HG02840 (cell line): ENCODE results near the gene MAP4K4.

Experiments used
- ATAC-seq: cut with Tn5 transposase; IDR thresholded peaks from one replicate; pipeline ENCODE4 v1.9.1; 2021; ENCODE audit warnings: mild to moderate bottlenecking, moderate library complexity, moderate number of reproducible peaks; ENCODE audit not compliant: unreplicated experiment, low FRiP score

The MAP4K4 gene

GRCh38 chr2:101808006-101808562, 110.6 kb downstream of the MAP4K4 start:
- ATAC-seq = no peak

GRCh38 chr2:101809698-101810097, 112.2 kb downstream of the MAP4K4 start:
- ATAC-seq = no peak

GRCh38 chr2:101811226-101812015, 113.9 kb downstream of the MAP4K4 start:
- no peak for ATAC-seq

GRCh38 chr2:101812226-101812625, 114.7 kb downstream of the MAP4K4 start:
- no peak for ATAC-seq

GRCh38 chr2:101814752-101815151, 117.2 kb downstream of the MAP4K4 start:
- ATAC-seq = no peak

GRCh38 chr2:101815154-101815553, 117.6 kb downstream of the MAP4K4 start:
- ATAC-seq = no peak

GRCh38 chr2:101815739-101816391, 118.4 kb downstream of the MAP4K4 start:
- no peak for ATAC-seq

- no peak for ATAC-seq
Observed at GRCh38 chr2:101816598-101816997, 119.1 kb downstream of the MAP4K4 start.

- ATAC-seq = no peak
Observed at GRCh38 chr2:101817481-101817880, 120.0 kb downstream of the MAP4K4 start.

GRCh38 chr2:101818531-101819451, 121.3 kb downstream of the MAP4K4 start:
- ATAC-seq = no peak

- no peak for ATAC-seq
Observed at GRCh38 chr2:101820519-101820918, 123.0 kb downstream of the MAP4K4 start.

- ATAC-seq = no peak
Observed at GRCh38 chr2:101821059-101821805, 123.7 kb downstream of the MAP4K4 start.

GRCh38 chr2:101821828-101822458, 124.4 kb downstream of the MAP4K4 start:
- no peak for ATAC-seq

- no peak for ATAC-seq
Observed at GRCh38 chr2:101823347-101823791, 125.9 kb downstream of the MAP4K4 start.

GRCh38 chr2:101823859-101824258, 126.4 kb downstream of the MAP4K4 start:
- ATAC-seq = no peak

- ATAC-seq = no peak
Observed at GRCh38 chr2:101826716-101827115, 129.2 kb downstream of the MAP4K4 start.

GRCh38 chr2:101827246-101827645, 129.7 kb downstream of the MAP4K4 start:
- no peak for ATAC-seq

GRCh38 chr2:101828257-101828656, 130.8 kb downstream of the MAP4K4 start:
- ATAC-seq = no peak

GRCh38 chr2:101828673-101829334, 131.3 kb downstream of the MAP4K4 start:
- ATAC-seq = no peak
